Activated naive CD4-positive, alpha-beta T cell treated with anti-CD3 and anti-CD28 coated beads, Interleukin-2, amount 50 U/mL, for 72 hours (primary cell): Measurements from ENCODE around the gene TAF13. TPM values are rescaled to one million over a fixed set of nuclear protein-coding genes. Genes with fewer than 3 reads are reported as not detected.

Source experiments
- ATAC-seq, 2 donors: fragments of 150-1000 bp; cut with Tn5 transposase; 2 replicates each; pipeline ENCODE4 v1.10.0; 2021; ENCODE audit warnings: mild to moderate bottlenecking in 2 of 2, moderate library complexity in 2 of 2
- DNase-seq, 2 donors: peaks; one replicate each; pipeline ENCODE4 v3.0.0; 2021 to 2022; ENCODE audit warnings: low spot score in 2 of 2
- H3K27ac Mint-ChIP-seq, 2 donors: one replicate each; pipeline ENCODE4 v1.8.0; 2022; ENCODE audit warnings: mild to moderate bottlenecking in 2 of 2, mixed read lengths in 2 of 2
- H3K36me3 Mint-ChIP-seq, 2 donors: one replicate each; pipeline ENCODE4 v1.8.0; 2022; ENCODE audit warnings: mixed read lengths in 2 of 2
- H3K9me3 Mint-ChIP-seq, 2 donors: one replicate each; pipeline ENCODE4 v1.8.0; 2022; ENCODE audit warnings: mixed read lengths in 2 of 2
- total RNA-seq, 2 donors: library from RNA; stranded (reverse); gene quantifications; one replicate each; pipeline ENCODE4 v1.2.3, GENCODE V29; 2022

The TAF13 gene, protein sequence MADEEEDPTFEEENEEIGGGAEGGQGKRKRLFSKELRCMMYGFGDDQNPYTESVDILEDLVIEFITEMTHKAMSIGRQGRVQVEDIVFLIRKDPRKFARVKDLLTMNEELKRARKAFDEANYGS
- total RNA-seq, result 10 to 100 TPM; 15.4 to 49.0 TPM

GRCh38 chr1:109075531-109076490 is at the start of gene TAF13:
Gene TAF13, minus strand, starts transcription at chr1:109076003. Its CDS starts 56 bp downstream, at chr1:109075947.
- H3K27ac Mint-ChIP-seq, result peak within 1 kb of the TSS; percentile 92 to 98
- H3K9me3 Mint-ChIP-seq, result no peaks in the 10 kb centered on the region
- H3K36me3 Mint-ChIP-seq, result peaks cover 6 to 8% of the 10 kb centered on the region in 2 donors
- DNase-seq, result peak; percentile 86 to 94
- peak; percentile 100 for ATAC-seq

DNA sequence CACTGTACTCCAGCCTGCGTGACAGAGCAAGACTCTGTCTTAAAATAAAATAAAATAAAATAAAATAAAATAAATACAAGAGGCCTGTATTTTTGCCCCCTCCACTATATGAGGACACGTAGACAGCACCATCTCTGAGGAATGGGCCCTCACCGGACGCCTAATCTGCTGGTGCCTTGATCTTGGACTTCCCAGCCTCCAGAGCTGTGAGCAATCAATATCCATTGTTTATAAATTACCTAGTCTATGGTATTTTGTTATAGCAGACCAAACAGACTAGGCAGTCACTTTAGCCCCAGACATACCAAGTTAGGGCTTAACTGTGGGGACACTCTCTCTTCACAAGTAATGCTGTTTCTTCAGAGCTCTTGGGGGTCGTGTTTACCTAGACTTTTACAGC is 44.6 kb upstream of the TAF13 start:
- DNase-seq (no peak), ATAC-seq (no peak)
- Mint-ChIP-seq H3K9me3 (no peaks in the 10 kb centered on the region), H3K27ac (no peak overlapping the region), H3K36me3 (no peaks in the 10 kb centered on the region)

GRCh38 chr1:109118089-109118488 is 42.3 kb upstream of the TAF13 start:
- ATAC-seq (no peak), DNase-seq (no peak)
- no peak overlapping the region for H3K27ac Mint-ChIP-seq
- H3K36me3 Mint-ChIP-seq, result peaks cover 0 to 1% of the 10 kb centered on the region in 2 donors
- no peaks in the 10 kb centered on the region for H3K9me3 Mint-ChIP-seq

DNA sequence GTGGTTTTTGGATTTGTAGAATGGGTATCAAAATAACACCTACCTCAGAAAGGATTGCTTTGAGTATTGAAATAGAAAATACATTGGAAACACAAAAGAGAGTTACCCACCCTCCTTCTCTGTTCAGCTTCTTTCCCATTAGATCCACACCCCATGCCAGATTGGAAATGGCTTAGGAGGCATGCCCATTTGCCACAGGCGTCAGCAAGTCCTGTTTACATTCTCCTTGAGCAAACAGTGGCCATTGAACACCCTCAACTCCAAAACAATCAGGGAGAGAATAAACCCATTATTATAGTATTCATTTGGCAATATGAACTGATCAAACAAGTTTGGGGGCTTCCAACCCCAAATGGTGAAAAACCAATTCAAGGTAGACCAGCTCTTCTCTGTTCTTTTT is 40.5 kb upstream of the TAF13 start:
- peak overlapping the region; percentile 51 to 75 for H3K27ac Mint-ChIP-seq
- ATAC-seq (no peak), DNase-seq (no peak)
- H3K9me3 Mint-ChIP-seq, result no peaks in the 10 kb centered on the region
- H3K36me3 Mint-ChIP-seq, result peaks cover 0 to 6% of the 10 kb centered on the region in 2 donors

DNA sequence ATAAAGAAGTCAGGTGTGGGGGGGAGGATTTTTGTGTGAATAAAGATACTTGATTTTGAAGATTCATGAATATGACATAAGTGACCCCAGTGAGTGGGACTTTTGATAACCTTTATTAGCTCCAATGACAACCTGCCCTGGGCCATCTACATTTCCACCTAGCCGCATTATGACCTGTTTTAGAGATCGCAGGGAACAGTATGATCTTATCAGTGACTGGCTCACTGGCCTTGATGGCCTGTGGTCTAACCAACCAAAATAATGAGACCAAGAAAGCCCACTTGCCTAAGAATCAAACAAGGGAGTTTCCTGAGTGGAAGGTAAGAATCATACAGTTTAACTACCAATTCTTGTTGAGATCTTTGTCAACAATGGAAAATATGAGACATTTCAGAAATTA is 39.9 kb upstream of the TAF13 start:
- DNase-seq (peak in 1 of 2 donors; percentile 27), ATAC-seq (peak; percentile 31 to 52)
- Mint-ChIP-seq H3K36me3 (peaks cover 0 to 6% of the 10 kb centered on the region in 2 donors), H3K9me3 (no peaks in the 10 kb centered on the region), H3K27ac (peak overlapping the region; percentile 51 to 75)

DNA sequence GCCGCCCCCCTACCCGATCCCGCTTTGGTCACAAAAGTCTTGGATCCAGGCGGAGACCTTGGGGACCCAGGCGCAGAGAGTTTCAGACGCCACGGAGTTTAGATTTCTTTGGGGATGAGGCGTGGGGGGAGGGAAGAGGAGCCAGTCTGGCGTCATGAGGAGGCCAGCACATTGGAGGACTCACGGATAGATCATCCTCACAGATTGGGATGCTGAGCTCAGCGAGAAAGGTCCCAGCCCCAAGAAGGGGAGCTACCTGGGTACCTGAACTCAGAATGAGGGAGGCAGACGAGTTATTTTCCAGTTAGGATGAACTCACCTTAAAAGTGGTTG is 38.5 kb upstream of the TAF13 start:
- no peak for DNase-seq
- Mint-ChIP-seq H3K27ac (peak overlapping the region in 1 of 2 donors; percentile 77), H3K9me3 (no peaks in the 10 kb centered on the region)

GRCh38 chr1:109113590-109114341 is 38.0 kb upstream of the TAF13 start, which contains the start of gene ELAPOR1:
Gene ELAPOR1, plus strand, starts transcription at chr1:109114115. Its CDS starts 69 bp downstream, at chr1:109114184.
- no peaks in the 10 kb centered on the region for H3K9me3 Mint-ChIP-seq
- ATAC-seq (peak; percentile 83 to 84), DNase-seq (peak; percentile 77 to 84)
- peaks cover 0 to 6% of the 10 kb centered on the region in 2 donors for H3K36me3 Mint-ChIP-seq
- H3K27ac Mint-ChIP-seq, result peak within 1 kb of the TSS; percentile 85 to 98

More for the DNA sequence above, 38.5 kb upstream of the TAF13 start:
- no peak for ATAC-seq
- H3K36me3 Mint-ChIP-seq, result peaks cover 0 to 6% of the 10 kb centered on the region in 2 donors

DNA sequence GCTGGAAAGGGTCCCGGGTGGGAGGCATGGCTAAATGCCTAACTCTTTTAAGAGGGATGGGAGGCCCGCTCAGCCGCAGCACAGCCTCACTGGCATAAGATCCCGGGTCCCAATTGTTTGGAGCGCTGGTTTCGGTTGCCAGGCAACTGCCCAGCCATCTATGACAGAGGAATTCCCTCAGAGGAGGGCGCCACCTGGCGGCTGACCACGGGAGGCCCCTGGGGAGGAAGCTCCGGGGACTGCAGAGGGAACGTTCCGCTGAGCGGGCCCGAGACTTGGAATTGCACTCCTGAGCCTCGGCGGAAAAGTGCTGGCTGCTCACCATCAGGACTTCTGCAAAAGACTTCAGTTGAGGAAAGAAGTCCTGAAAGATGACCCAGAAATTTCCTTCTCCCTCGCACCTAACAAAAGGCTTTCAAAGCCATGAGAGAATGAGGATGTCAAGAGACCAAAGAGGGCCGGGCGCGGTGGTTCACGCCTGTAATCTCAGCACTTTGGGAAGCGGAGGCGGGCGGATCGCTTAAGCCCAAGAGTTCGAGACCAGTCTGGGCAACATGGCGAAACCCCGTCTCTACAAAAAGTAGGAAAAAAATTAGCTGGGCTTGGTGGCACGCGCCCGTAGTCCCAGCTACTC is 37.0 kb upstream of the TAF13 start:
- peak; percentile 88 to 97 for DNase-seq
- Mint-ChIP-seq H3K27ac (peak overlapping the region; percentile 85 to 98), H3K36me3 (peaks cover 0 to 6% of the 10 kb centered on the region in 2 donors), H3K9me3 (no peaks in the 10 kb centered on the region)
- peak; percentile 62 to 71 for ATAC-seq

- Mint-ChIP-seq H3K9me3 (no peaks in the 10 kb centered on the region), H3K27ac (peak overlapping the region; percentile 34 to 85), H3K36me3 (peaks cover 0 to 6% of the 10 kb centered on the region in 2 donors)
- ATAC-seq (no peak), DNase-seq (no peak)
These were observed 36.4 kb upstream of the TAF13 start for GRCh38 chr1:109112056-109112651.

- ATAC-seq, result no peak
- Mint-ChIP-seq H3K27ac (peak overlapping the region in 1 of 2 donors; percentile 85), H3K36me3 (peaks cover 0 to 6% of the 10 kb centered on the region in 2 donors), H3K9me3 (no peaks in the 10 kb centered on the region)
- no peak for DNase-seq
These were observed 35.7 kb upstream of the TAF13 start for GRCh38 chr1:109111386-109112055.

GRCh38 chr1:109109906-109110305 is 34.1 kb upstream of the TAF13 start:
- no peak for ATAC-seq
- Mint-ChIP-seq H3K36me3 (peaks cover 0 to 6% of the 10 kb centered on the region in 2 donors), H3K27ac (peak overlapping the region in 1 of 2 donors; percentile 54), H3K9me3 (no peaks in the 10 kb centered on the region)
- DNase-seq, result no peak

- DNase-seq (no peak), ATAC-seq (no peak)
- Mint-ChIP-seq H3K36me3 (peaks cover 0 to 2% of the 10 kb centered on the region in 2 donors), H3K27ac (no peak overlapping the region), H3K9me3 (no peaks in the 10 kb centered on the region)
These were observed 32.0 kb upstream of the TAF13 start for GRCh38 chr1:109107785-109108184.

- Mint-ChIP-seq H3K9me3 (no peaks in the 10 kb centered on the region), H3K36me3 (peaks cover 4% of the 10 kb centered on the region in 2 donors), H3K27ac (no peak overlapping the region)
- DNase-seq (no peak), ATAC-seq (no peak)
These were observed 30.1 kb upstream of the TAF13 start for GRCh38 chr1:109105881-109106280.

GRCh38 chr1:109104364-109105151 is 28.8 kb upstream of the TAF13 start:
- ATAC-seq, result no peak
- DNase-seq, result no peak
- H3K9me3 Mint-ChIP-seq, result no peaks in the 10 kb centered on the region
- peaks cover 14 to 15% of the 10 kb centered on the region in 2 donors for H3K36me3 Mint-ChIP-seq
- no peak overlapping the region for H3K27ac Mint-ChIP-seq
